Measurements from ENCODE around the gene CAPN8.

CAPN8 gene

DNA sequence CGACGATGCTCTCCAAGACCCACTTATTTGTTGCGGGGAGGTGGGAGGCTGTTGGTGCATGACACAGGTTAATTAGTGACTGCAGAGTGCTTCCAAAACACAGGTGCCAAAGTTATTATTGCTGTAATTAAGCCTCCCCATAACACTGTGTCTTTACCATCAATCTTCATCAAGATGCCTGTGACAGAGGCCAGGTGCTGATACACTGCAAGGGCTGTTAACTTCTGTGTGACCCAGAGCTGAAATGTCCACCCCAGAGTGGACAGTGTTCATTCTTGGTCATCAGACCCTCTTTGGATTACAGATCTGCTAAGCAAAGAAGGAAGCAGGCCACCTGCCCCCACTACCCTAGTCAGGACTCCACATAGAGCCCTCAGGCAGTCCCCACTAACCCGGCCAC is 55.5 kb downstream of the CAPN8 start:
- no peak for TF ChIP-seq TAF1 (IDR thresholded peaks at IDR 0.05; ENCODE audit: borderline replicate concordance, insufficient read depth, low read length)
- TF ChIP-seq FOXP2 (optimal IDR thresholded peaks at IDR 0.05; ENCODE audit: borderline replicate concordance, extremely low read depth, extremely low read length, insufficient read depth) = no peak
- TF ChIP-seq, protein P1, sequence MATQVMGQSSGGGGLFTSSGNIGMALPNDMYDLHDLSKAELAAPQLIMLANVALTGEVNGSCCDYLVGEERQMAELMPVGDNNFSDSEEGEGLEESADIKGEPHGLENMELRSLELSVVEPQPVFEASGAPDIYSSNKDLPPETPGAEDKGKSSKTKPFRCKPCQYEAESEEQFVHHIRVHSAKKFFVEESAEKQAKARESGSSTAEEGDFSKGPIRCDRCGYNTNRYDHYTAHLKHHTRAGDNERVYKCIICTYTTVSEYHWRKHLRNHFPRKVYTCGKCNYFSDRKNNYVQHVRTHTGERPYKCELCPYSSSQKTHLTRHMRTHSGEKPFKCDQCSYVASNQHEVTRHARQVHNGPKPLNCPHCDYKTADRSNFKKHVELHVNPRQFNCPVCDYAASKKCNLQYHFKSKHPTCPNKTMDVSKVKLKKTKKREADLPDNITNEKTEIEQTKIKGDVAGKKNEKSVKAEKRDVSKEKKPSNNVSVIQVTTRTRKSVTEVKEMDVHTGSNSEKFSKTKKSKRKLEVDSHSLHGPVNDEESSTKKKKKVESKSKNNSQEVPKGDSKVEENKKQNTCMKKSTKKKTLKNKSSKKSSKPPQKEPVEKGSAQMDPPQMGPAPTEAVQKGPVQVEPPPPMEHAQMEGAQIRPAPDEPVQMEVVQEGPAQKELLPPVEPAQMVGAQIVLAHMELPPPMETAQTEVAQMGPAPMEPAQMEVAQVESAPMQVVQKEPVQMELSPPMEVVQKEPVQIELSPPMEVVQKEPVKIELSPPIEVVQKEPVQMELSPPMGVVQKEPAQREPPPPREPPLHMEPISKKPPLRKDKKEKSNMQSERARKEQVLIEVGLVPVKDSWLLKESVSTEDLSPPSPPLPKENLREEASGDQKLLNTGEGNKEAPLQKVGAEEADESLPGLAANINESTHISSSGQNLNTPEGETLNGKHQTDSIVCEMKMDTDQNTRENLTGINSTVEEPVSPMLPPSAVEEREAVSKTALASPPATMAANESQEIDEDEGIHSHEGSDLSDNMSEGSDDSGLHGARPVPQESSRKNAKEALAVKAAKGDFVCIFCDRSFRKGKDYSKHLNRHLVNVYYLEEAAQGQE (IDR thresholded peaks at IDR 0.05; ENCODE audit: insufficient read depth in 1 of 2, low read depth in 2 of 2, low read length in 2 of 2) = no peak
- no peak for TF ChIP-seq SIN3A (IDR thresholded peaks at IDR 0.05; ENCODE audit: borderline replicate concordance, insufficient read depth, low read length)
- TF ChIP-seq POLR2AphosphoS5 (IDR thresholded peaks at IDR 0.05; ENCODE audit: low read depth, low read length) = no peak

DNA sequence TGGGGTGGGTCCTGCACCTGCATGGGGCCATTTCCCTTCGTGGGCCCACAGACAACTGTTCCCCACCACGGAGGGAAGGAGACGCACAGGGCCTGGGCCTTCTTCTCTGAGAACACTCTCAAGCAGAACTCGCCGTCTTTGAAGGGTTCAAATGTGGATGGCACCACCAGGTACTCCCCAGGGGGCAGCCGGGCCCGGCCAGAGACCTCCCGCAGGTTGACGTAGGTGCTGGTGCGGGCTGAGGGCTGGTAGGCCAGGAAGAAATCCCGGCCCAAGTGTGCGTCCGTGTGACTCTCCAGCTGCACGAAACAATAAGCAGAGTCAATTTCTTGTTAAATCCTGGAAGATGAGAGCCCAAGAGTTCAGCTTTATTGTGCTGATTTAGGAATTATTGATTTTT is 56.4 kb downstream of the CAPN8 start:
- no peak for TF ChIP-seq POLR2AphosphoS5 (IDR thresholded peaks at IDR 0.05; ENCODE audit: low read depth, low read length)
- no peak for TF ChIP-seq FOXP2 (optimal IDR thresholded peaks at IDR 0.05; ENCODE audit: borderline replicate concordance, extremely low read depth, extremely low read length, insufficient read depth)
- no peak for TF ChIP-seq TAF1 (IDR thresholded peaks at IDR 0.05; ENCODE audit: borderline replicate concordance, insufficient read depth, low read length)
- TF ChIP-seq, protein P1 (IDR thresholded peaks at IDR 0.05; ENCODE audit: insufficient read depth in 1 of 2, low read depth in 2 of 2, low read length in 2 of 2) = no peak
- TF ChIP-seq SIN3A (IDR thresholded peaks at IDR 0.05; ENCODE audit: borderline replicate concordance, insufficient read depth, low read length) = no peak

- TF ChIP-seq POLR2AphosphoS5 (IDR thresholded peaks at IDR 0.05; ENCODE audit: low read depth, low read length) (no peak), FOXP2 (optimal IDR thresholded peaks at IDR 0.05; ENCODE audit: borderline replicate concordance, extremely low read depth, extremely low read length, insufficient read depth) (no peak), SIN3A (IDR thresholded peaks at IDR 0.05; ENCODE audit: borderline replicate concordance, insufficient read depth, low read length) (no peak), TAF1 (IDR thresholded peaks at IDR 0.05; ENCODE audit: borderline replicate concordance, insufficient read depth, low read length) (no peak)
- TF ChIP-seq, protein P1 (IDR thresholded peaks at IDR 0.05; ENCODE audit: insufficient read depth in 1 of 2, low read depth in 2 of 2, low read length in 2 of 2) = no peak
Measured at GRCh38 chr1:223558512-223558911, 107.0 kb downstream of the CAPN8 start.

GRCh38 chr1:223557130-223557475 is 108.4 kb downstream of the CAPN8 start:
- TF ChIP-seq, protein P1 (IDR thresholded peaks at IDR 0.05; ENCODE audit: insufficient read depth in 1 of 2, low read depth in 2 of 2, low read length in 2 of 2) = no peak
- TF ChIP-seq SIN3A (IDR thresholded peaks at IDR 0.05; ENCODE audit: borderline replicate concordance, insufficient read depth, low read length) (no peak), FOXP2 (optimal IDR thresholded peaks at IDR 0.05; ENCODE audit: borderline replicate concordance, extremely low read depth, extremely low read length, insufficient read depth) (no peak), TAF1 (IDR thresholded peaks at IDR 0.05; ENCODE audit: borderline replicate concordance, insufficient read depth, low read length) (no peak), POLR2AphosphoS5 (IDR thresholded peaks at IDR 0.05; ENCODE audit: low read depth, low read length) (no peak)

All from PFSK-1 (cell line).